ENCODE data around the gene ST6GAL1. TPM values are rescaled to one million over a fixed set of nuclear protein-coding genes. Genes with fewer than 3 reads are reported as not detected.
"Not testable (repeated sequence)": the region's sequence is repeated elsewhere in the genome, so short reads cannot be mapped to it uniquely, and the experiment has no call there.

The ST6GAL1 gene
- total RNA-seq, 1 donor from 2014 or later: 84.3 TPM

DNA sequence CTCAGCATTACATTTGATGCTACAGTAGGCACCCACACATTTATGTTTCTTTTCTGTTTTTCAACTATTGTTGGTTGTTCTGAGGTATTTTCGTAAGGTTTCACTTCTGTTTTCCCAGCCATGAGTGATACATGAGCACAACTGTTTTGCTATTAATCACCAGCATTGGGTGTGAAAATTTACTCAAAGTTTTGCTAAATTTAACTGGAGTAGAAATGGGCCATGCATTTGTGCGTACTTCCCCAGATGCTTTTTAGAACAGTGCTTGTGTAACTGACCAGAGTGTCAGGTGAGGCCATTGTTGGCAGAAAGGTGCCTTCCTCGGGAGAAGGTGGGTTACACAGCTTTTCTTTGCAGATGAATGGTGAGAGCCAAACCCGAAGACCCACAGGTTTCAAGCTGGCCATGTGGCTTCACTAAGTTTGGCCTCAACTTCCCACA, 70.4 kb downstream of the ST6GAL1 start:
- Histone ChIP-seq H3K27ac (replicated peaks) (no peak overlapping the region), H3K4me1 (peaks cover 42% of the 10 kb centered on the region), H3K27me3 (ENCODE audit: low read depth) (no peaks in the 10 kb centered on the region), H3K36me3 (no peaks in the 10 kb centered on the region), H3K4me3 (no peak overlapping the region), H3K9me3 (replicated peaks) (peaks cover 7% of the 10 kb centered on the region)
- DNase-seq: no peak
- intact Hi-C loops (cut with micrococcal nuclease): no loop called here
- TF ChIP-seq, protein P1, sequence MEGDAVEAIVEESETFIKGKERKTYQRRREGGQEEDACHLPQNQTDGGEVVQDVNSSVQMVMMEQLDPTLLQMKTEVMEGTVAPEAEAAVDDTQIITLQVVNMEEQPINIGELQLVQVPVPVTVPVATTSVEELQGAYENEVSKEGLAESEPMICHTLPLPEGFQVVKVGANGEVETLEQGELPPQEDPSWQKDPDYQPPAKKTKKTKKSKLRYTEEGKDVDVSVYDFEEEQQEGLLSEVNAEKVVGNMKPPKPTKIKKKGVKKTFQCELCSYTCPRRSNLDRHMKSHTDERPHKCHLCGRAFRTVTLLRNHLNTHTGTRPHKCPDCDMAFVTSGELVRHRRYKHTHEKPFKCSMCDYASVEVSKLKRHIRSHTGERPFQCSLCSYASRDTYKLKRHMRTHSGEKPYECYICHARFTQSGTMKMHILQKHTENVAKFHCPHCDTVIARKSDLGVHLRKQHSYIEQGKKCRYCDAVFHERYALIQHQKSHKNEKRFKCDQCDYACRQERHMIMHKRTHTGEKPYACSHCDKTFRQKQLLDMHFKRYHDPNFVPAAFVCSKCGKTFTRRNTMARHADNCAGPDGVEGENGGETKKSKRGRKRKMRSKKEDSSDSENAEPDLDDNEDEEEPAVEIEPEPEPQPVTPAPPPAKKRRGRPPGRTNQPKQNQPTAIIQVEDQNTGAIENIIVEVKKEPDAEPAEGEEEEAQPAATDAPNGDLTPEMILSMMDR (IDR thresholded peaks at IDR 0.05; ENCODE audit: borderline replicate concordance): no peak

DNA sequence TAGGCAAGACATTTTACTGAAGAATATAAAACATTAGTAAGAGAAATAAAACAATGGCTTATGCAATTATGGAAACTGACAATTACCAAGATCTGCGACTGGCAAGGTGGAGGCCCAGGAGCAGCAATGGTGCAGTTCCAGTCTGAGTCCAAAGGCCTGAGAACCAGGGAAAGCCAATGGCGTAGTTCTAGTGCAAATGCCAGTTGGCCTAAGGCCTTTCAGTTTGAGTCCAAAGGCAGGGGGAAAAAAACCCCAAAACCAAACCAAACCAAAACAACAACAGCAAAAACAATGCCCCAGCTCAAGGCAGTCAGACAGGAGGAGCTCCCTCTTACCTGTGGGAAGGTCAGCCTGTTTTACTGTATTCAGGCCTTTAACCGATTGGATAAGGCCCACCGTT, 72.6 kb downstream of the ST6GAL1 start:
- intact Hi-C loops (cut with micrococcal nuclease): no loop called here
- TF ChIP-seq, protein P1 (IDR thresholded peaks at IDR 0.05; ENCODE audit: borderline replicate concordance): no peak
- H3K36me3 ChIP-seq: no peaks in the 10 kb centered on the region
- H3K4me3 ChIP-seq: no peak overlapping the region
- H3K27ac ChIP-seq (replicated peaks): no peak overlapping the region
- H3K9me3 ChIP-seq (replicated peaks): peaks cover 10% of the 10 kb centered on the region
- no peak for DNase-seq
- peaks cover 36% of the 10 kb centered on the region for H3K4me1 ChIP-seq
- no peaks in the 10 kb centered on the region for H3K27me3 ChIP-seq (ENCODE audit: low read depth)

DNA sequence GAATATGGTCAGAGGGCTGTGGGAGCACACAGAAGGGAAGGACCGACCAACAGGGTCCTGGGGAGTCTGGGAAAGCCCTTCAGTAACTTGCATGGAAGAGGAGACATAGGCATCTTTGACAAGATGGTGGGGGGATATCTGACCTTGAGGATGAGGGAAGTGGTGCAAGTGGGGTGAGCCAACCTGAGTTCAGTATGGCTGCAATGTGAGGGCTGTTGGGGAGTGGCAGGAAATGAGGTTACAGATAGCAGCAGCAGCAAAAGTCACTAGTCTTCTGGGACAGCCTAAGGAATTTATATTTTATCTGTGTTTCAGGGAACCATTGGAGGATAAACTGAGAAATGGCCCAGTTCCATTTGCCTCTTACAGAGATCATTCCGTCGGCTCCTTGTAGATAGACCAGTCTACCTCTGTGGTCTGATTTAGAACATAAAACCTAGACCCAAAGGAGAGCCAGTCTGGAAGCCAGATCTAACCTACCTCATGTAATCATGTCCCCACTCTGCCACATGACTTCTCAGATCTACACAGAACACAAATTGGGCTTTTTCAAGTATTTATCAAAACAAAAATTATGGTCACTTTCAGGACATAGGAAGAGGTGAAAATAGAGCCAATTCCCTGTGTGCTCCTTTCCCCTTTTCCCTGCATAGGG, 75.6 kb downstream of the ST6GAL1 start:
- H3K27me3 ChIP-seq (ENCODE audit: low read depth): no peaks in the 10 kb centered on the region
- H3K9me3 ChIP-seq (replicated peaks): peaks cover 20% of the 10 kb centered on the region
- H3K4me1 ChIP-seq: peaks cover 37% of the 10 kb centered on the region
- H3K4me3 ChIP-seq: no peak overlapping the region
- DNase-seq: no peak
- H3K36me3 ChIP-seq: no peaks in the 10 kb centered on the region
- intact Hi-C loops (cut with micrococcal nuclease): no loop called here
- TF ChIP-seq, protein P1 (IDR thresholded peaks at IDR 0.05; ENCODE audit: borderline replicate concordance): no peak
- no peak overlapping the region for H3K27ac ChIP-seq (replicated peaks)

DNA sequence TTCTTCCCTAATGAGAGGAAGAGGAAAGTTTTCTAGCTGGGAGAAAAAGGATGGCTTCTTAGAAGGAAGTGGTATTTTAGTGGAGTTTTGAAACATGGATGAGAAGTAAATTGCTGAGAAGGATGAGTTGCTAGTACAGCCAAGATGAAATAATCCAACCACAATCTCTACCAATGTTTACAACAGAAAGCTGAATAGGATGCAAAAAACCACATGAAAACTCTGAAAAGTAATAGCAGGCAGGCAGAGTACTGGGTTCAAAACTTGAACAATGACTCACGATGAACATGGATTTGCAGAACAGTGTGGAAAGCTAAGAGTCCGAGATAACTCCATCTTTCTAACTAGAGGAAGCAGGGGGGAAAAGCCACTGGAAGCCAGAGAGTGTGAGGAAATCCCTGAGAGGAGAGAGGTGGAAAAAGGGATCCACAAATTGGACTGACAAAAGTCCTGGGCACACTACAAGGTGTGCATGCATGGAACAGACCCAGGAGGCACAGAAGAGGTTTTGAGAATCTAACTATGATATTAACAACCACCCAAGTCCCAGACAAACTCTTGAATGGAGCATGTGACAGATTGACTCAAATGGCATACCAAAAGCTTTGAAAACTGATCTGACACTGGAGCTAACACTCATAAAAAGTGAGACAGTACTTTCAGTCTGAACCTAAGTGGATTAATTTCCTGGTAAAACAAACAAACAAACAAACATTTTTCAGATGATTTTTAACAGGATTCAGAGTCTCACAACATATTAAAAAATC, 76.7 kb downstream of the ST6GAL1 start:
- Histone ChIP-seq H3K27me3 (ENCODE audit: low read depth) (no peaks in the 10 kb centered on the region), H3K9me3 (replicated peaks) (peaks cover 20% of the 10 kb centered on the region), H3K27ac (replicated peaks) (peak overlapping the region; percentile 41), H3K4me3 (no peak overlapping the region), H3K4me1 (peaks cover 44% of the 10 kb centered on the region), H3K36me3 (no peaks in the 10 kb centered on the region)
- TF ChIP-seq, protein P1 (IDR thresholded peaks at IDR 0.05; ENCODE audit: borderline replicate concordance): no peak
- intact Hi-C loops (cut with micrococcal nuclease): no loop called here
- DNase-seq: no peak

- H3K27me3 ChIP-seq (ENCODE audit: low read depth); H3K36me3 ChIP-seq; DNase-seq; intact Hi-C loops (cut with micrococcal nuclease); H3K27ac ChIP-seq (replicated peaks); H3K4me3 ChIP-seq: not testable (repeated sequence)
- peaks cover 69% of the 10 kb centered on the region for H3K4me1 ChIP-seq
- H3K9me3 ChIP-seq (replicated peaks): peaks cover 13% of the 10 kb centered on the region
Measured at GRCh38 chr3:187010382-187010781, 80.1 kb downstream of the ST6GAL1 start.

DNA sequence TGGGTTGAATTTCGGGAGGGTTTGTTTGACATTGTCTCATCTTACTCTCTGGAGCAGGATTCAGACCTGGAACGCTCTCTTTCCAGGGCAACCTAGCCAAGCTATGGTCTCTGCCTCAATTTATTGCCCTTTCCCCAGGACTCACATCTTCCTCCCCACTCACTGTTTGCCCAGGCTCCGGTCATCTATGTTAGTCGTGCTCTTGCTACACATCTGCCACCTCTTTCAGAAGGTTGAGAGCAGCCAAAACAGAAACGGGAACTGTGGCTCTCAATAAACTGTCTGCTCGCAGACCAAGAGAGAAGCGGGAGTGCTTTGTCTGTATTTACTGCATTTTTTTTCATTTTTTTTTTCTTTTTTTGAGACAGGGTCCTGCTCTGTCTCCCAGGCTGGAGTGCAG, 81.6 kb downstream of the ST6GAL1 start:
- DNase-seq: no peak
- Histone ChIP-seq H3K9me3 (replicated peaks) (peaks cover 13% of the 10 kb centered on the region), H3K4me1 (peaks cover 70% of the 10 kb centered on the region), H3K36me3 (no peaks in the 10 kb centered on the region), H3K27ac (replicated peaks) (peak overlapping the region; percentile 73), H3K27me3 (ENCODE audit: low read depth) (no peaks in the 10 kb centered on the region), H3K4me3 (no peak overlapping the region)
- TF ChIP-seq, protein P1 (IDR thresholded peaks at IDR 0.05; ENCODE audit: borderline replicate concordance): no peak
- intact Hi-C loops (cut with micrococcal nuclease): no loop called here
